ENCODE data around the gene TRIM47.

The TRIM47 gene

DNA sequence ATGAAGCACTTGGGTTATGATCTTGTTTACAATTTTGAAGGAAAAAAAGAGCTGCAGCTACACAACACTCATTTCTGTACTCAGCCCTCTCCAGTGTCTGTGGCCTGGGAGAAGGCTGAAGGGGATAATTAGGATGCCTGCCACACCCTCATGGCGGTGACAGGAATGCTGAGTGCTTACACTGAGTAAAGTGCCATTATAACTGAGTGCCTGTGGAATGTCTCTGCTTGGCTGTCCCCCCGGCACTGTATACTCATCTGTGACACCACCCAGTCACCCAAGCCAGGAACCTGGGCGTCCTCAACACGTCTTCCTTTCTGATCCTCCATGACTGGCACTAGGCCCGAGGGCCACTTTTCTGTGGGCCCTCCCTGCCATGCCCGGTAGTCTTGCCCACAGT is 29.8 kb upstream of the TRIM47 start:
- ATAC-seq, result no peak

- ATAC-seq, result no peak
Measured at GRCh38 chr17:75906143-75906884, 27.9 kb upstream of the TRIM47 start.

DNA sequence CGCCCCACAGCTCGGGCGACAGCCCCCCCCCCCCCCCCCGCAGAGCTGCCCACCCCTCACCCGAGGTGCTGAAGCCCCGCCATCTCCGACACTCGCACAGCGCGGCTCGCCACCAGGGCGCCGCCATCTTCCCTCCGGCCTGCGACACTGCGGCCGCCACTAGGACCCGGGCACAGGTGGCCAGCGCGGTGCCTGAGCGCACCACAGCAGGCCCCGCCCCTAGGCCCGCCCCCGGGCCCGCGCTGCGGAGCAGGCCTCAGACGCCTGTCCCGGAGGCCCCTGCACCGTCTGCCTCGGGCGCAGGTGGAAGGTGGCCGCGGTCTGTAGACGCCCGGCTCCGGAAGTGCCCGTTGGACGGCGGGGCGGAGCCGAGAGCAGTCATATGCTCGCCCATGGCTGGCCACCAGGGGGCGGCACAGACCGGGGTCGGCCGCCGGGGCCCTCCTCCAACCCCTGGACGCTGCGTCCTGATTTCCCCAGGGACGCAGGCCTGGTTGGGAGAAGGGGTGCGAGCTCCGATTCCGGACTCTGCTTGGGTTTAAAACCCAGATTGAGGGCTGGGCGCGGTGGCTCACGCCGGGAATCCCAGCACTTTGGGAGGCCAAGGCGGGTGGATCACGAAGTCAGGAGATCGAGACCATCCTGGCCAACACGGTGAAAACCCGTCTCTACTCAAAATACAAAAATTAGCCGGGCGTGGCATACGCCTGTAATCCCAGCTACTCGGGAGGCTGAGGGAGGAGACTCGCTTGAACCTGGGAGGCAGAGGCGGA is 26.6 kb upstream of the TRIM47 start, which contains the start of gene MRPL38:
Gene MRPL38, minus strand, starts transcription at position 136 of the 773 bp plus-strand sequence. Its CDS starts 9 bp downstream, at position 127.
- ATAC-seq, result peak; percentile 99

- ATAC-seq, result no peak
Measured at GRCh38 chr17:75902406-75902805, 24.0 kb upstream of the TRIM47 start.

- no peak for ATAC-seq
Measured at GRCh38 chr17:75901727-75902126, 23.3 kb upstream of the TRIM47 start.

DNA sequence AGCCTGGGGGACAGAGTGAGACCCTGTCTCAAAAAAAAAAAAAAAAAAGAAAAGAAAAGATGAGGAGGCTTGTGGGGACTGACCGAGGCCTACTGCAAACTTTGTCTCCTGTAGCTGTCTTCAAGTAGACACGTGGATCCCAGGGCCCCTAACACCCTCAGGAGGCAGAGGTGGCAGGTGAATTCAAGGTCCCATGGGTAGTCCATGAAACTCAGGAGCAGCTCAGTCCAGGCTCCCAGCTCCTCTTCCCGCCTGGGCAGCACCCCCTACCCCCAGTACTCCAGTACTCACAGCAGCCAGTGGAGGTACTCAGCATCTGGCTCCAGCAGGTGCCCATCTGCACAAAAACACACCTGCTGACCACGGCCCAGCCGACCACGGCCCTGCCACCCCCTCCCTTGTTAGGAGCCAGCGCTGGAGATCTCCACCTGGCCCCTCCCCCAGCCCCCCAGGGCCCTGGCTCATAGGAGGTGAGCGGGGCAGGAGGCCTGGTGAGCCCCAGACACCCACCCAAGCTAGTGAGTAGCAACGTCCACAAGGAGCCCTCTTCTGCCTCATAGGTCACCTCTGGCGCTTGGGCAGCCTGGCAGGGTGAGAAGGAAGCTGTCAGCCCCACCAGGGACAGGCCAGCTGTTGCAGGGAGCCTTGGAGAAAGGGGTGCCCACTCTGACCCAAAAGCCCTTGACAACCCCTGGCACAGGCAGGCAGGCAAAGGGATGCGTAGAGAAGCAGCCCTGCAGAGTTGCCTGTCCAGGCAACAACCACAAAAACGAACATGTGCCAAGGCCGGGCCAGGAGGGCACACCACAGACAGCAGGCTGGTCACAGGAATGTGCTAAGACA is 22.5 kb upstream of the TRIM47 start:
- ATAC-seq, result no peak

- no peak for ATAC-seq
Measured at GRCh38 chr17:75899767-75900468, 21.5 kb upstream of the TRIM47 start.

GRCh38 chr17:75899353-75899752 is 21.0 kb upstream of the TRIM47 start:
- no peak for ATAC-seq

DNA sequence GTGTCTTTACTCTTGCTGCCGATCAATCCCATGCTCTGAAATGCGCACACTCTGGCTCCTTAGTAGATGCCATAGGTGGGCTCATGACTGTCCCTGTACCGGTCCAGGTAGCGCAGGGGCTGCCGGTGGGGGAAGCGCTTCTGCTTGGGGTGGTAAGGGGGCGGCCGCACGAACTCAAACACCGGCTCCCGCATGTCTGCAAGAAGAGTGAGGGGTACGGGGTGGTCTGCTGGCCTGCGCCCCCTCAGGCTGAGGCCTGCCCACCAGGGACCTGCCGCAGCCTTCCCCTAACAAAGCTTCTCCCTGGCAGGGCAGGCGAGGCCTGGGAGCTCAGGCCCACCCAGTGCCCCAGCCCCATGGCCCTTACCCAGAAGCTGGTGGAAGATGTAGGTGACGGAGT is 20.4 kb upstream of the TRIM47 start:
- ATAC-seq, result no peak

DNA sequence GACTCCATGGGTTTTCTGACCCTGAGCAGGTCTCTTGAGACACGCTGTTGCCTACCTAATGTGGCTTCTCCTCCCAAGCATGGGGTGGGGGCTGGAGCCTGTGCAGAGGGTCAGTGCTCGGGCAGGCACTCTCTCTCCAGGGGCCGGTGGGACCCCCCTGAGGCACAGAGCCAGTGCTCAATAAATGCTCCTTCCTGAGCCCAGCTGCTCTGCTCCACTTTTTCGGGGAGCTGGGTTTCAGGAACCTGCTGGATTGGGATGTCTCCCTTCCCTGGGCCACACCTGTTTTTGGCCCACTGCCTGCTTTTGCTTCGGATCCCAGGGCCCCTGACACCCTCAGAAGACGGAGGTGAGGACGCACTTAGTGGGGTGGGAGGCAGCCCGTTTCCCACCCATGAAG is 19.7 kb upstream of the TRIM47 start:
- ATAC-seq, result no peak

DNA sequence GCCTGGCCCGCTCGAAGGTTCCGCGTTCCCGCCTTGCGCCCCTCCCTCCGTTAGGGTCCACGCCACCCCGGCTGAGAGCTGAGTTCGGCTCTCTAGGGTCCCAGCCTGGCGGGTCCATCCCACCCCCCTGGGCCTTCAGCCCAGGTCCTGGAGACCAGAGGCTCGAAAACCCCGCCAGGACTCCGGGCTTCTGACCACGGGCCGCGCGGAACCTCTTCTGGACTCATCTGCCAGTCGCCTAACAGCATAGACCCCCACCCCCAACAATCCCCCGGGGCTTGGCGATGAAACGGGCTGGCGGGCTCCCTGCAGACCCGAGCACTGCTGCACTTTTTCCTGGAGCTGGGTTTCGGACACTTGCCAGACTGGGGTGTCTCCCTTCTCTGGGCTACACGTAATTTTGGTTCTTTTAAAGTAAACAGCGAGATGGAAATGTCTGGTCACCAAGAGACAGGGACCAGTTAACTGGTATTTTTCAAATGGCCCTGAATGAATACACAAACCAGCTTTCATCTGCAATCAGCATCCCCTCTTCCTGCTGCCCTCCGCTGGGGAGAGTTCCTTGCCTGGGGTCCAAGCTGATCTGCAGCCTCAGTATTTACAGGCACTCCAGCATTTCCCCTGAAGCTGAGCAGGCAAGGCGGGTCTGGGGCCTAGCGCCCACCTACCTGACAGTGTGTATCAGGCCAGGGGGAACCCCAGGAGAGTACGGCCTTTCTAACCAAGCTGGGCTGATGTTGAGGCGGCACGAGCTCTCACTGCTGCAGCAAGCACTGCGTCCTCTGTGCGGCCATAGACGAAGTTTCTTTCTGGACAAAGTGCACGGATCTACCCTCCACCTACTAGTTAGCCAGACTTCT is 19.0 kb upstream of the TRIM47 start:
- no peak for ATAC-seq

- ATAC-seq, result peak; percentile 88 to 91
Measured at GRCh38 chr17:75896415-75897159, 18.2 kb upstream of the TRIM47 start, which contains the start of gene TRIM65. Gene TRIM65, minus strand, starts transcription at chr17:75896951. Its CDS starts 14 bp downstream, at chr17:75896937.

- peak in 1 of 2 donors; percentile 0 for ATAC-seq
Measured at GRCh38 chr17:75895370-75896155, 17.2 kb upstream of the TRIM47 start.

DNA sequence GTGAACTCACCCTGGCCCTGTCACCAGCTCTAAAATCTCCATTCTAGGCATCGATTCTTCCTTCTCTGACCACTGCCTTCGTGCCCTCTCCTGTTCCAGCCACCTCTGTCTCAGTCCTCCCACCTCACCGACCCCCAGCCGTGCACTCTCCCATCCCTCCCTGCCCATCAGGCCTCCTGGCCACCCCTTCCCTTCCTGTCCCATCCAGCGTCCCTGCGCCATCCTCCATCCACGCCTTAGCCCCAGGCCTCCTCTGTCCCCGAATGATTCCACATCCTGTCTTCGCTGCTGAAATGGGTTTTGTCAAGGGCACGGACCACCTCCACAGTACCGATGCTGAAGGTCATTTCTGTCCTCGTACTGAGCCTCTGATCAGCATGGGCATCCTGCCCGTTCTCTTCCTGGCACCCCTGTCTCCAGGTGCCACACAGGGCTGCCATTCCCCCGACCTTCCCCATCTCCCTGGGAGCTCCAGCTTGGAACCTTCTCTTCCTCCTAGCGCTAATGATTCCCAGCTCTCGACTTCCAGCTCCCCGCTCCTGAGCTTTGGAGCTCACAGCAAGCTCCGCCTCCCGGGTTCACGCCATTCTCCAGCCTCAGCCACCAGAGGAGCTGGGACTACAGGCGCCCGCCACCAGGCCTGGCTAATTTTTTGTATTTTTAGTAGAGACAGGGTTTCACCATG is 15.8 kb upstream of the TRIM47 start:
- ATAC-seq, result no peak

DNA sequence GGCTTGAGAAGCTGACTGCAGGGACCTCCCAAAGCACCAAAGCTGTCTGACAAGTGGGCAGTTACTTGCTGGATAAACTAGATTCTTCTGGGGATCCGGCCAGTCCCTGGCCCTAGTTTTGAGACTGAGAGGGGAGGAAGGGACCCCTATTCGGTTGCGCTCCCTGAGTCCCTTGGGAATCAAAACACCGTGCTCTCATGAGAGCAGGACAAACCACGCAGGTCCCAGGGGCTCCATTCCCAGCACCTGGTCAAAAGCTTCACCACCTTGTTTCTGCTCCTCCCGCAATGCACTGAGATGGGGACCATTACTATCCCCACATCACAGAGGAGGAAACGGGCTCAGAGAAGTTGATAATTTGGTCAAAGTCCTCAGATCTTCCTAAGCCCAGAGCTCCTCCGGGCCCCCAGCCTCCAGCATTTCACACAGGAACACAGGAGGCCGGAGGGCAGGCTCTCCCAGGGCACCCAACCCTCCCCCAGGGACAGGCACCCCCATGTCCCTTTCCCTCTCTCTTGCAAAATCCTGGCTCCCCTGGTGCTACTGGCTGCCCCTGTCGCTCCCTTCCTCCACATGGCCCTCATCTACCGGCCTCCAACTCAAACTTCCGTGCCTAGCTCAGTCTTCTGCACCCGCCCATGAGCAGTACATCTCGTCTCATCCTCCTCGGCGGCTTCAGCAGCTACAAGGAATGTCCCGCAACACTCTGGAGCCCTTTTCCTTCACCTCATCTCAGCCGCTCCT is 15.1 kb upstream of the TRIM47 start:
- no peak for ATAC-seq

DNA sequence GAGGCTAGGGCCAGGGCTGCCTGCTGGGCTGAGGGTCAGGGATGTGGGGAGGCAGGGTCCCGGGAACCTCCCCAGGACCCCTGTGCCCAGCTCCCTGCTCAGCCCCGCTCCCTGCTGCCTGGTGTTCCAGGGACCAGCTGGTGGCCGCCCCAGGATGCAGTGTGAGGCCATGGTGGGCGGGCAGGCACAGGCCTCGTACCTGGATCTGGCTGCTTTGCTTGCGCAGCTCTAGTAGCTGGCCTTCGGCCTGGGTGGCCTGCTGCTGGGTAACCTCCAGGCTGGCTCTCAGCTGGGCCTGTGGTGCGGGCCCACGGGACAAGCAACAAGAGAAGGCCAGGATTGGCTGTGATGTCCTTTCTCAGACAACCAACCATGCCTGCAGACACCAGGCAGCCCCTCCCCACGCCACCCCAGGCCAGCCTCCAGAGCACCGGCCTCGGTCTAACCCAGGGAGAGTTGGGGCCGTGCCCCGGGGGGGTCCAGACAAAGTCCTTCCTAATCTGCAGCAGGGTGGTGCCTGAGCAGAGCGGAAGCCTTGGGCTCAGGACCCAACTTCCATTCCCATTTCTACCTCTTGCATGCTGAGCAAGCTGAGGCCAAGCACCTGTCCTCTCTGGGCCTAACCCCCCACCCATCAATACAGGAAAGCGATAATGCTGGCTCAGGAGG is 14.3 kb upstream of the TRIM47 start:
- no peak for ATAC-seq

DNA sequence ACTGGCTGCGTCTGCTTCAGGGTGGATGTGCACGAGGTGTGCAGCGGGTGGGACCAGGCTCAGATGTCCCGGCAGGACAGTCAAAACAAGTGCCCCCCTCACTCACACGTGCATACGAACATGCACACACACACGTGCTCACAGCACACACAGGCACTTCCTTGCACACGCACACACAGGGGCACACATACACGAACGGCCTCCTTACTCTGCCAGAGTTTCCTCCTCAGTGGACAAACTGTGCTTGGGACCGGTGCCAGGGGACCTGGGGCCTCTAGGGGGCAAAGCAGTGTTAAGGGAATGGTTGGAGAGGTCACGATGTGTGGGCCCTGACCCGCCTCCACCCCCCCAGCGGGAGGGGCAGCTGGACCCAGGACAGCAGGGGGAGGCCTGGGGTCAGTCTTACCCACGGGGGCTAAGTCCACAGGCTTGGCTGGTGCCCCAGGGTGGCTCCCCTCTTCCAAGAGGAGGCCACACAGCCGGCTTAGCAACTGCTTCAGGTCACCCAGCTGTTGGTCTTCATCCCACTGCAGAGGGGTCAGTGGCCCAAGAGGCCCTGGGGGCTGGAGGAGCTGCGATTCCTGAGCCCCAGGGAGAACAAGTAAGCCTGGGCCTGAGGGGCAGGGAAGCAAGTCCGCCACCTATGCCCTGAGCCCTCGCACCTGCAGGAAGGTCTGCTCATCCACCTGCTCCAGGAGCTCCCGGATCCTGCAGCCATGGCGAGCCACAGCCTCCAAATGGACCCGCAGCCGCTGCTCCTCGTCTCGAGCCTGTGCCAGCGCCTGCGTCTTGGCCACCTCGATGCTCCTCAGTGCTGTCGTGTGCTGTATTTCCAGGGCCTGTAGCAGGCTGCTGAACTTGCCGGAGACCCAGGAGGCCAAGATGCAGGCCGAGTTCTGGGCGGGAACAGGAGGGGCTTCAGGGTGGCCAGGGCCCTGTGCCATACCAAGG is 13.5 kb upstream of the TRIM47 start:
- ATAC-seq, result no peak
